Mammary epithelial cell (primary cell): Measurements from ENCODE around the gene TIAM2.

Experiments
- CTCF ChIP-seq, 2 donors: IDR thresholded peaks in 1 of 2; conservative IDR thresholded peaks in 1 of 2; 2 replicates each; pipeline ENCODE4 v1.5.1; 2011 to 2012; ENCODE audit warnings: inconsistent platforms in 2 of 2, low read length in 2 of 2, mild to moderate bottlenecking in 2 of 2, control low read depth in 1 of 2, low read depth in 1 of 2; ENCODE audit not compliant: insufficient read depth in 1 of 2; ENCODE audit errors: extremely low read depth in 1 of 2
- EZH2 ChIP-seq: IDR thresholded peaks from 2 replicates; pipeline ENCODE4 v1.6.1; 2012; ENCODE audit warnings: low read length, inconsistent platforms, borderline replicate concordance

- TF ChIP-seq EZH2: no peak
- no peak for TF ChIP-seq CTCF (conservative IDR thresholded peaks at IDR 0.05 in 1 of 2, IDR thresholded peaks at IDR 0.05 in 1 of 2; ENCODE audit: extremely low read depth in 1 of 2, insufficient read depth in 1 of 2, low read depth in 1 of 2, low read length in 2 of 2)
Measured at GRCh38 chr6:155278319-155279049, 283.4 kb downstream of the TIAM2 start.
